ENCODE measurements around the gene TBX10.

DNA sequence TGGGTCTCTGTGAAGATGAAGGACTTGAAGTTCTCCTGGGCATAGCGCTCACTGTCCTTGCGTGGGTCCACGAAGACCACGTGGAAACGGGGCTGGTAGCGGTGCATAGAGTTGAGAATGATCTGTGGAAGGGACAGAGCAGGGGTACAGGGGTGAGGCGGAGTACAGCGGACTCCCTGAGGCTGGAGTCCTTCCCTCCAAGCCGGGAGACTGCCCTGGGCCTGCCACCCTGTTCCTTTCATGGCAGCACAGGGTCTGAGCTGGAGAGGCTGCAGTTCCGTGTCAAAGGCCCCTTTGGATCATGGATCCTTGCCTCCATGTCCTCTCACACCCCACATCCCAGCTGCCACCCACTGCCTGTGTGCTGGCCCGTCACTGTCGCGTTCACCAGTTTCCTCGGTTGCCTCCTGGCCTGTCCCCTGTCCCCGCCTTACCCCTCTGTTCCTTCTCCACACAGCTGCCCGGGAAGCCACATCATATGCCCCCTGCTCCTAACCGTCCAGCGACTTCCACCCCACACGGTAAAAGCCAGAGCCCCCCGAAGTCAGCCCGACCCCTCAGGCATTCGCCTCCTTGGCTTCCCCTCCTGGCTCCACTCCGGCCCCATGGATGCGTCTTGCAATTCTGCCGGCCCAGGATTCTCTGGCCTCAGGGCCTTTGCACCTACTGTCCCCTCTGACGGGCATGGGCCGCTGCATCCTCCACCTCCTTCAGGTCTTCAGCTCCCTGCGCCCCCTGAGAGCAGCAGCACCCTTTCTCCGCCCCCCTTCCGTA is 6.4 kb downstream of the TBX10 start:
- TF ChIP-seq POLR2A (IDR thresholded peaks at IDR 0.05) = no peak
- TF ChIP-seq, protein P1, sequence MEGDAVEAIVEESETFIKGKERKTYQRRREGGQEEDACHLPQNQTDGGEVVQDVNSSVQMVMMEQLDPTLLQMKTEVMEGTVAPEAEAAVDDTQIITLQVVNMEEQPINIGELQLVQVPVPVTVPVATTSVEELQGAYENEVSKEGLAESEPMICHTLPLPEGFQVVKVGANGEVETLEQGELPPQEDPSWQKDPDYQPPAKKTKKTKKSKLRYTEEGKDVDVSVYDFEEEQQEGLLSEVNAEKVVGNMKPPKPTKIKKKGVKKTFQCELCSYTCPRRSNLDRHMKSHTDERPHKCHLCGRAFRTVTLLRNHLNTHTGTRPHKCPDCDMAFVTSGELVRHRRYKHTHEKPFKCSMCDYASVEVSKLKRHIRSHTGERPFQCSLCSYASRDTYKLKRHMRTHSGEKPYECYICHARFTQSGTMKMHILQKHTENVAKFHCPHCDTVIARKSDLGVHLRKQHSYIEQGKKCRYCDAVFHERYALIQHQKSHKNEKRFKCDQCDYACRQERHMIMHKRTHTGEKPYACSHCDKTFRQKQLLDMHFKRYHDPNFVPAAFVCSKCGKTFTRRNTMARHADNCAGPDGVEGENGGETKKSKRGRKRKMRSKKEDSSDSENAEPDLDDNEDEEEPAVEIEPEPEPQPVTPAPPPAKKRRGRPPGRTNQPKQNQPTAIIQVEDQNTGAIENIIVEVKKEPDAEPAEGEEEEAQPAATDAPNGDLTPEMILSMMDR (IDR thresholded peaks at IDR 0.05) = no peak
